GM18873 (cell line): ENCODE measurements around the gene PCSK4.

Experiments used
- ATAC-seq: cut with Tn5 transposase; IDR thresholded peaks from one replicate; pipeline ENCODE4 v1.9.1; 2021; ENCODE audit warnings: mild to moderate bottlenecking, moderate library complexity, moderate number of reproducible peaks; ENCODE audit not compliant: unreplicated experiment, low FRiP score

The PCSK4 gene

GRCh38 chr19:1472231-1473084 lies 17.7 kb downstream of the PCSK4 start:
- ATAC-seq = no peak

- no peak for ATAC-seq
Observed at GRCh38 chr19:1471515-1472160, 18.5 kb downstream of the PCSK4 start.

GRCh38 chr19:1471010-1471514 lies 19.1 kb downstream of the PCSK4 start:
- no peak for ATAC-seq

- ATAC-seq = no peak
Observed at GRCh38 chr19:1470305-1471009, 19.7 kb downstream of the PCSK4 start.

- no peak for ATAC-seq
Observed at GRCh38 chr19:1470055-1470304, 20.2 kb downstream of the PCSK4 start.

- no peak for ATAC-seq
Observed at GRCh38 chr19:1469255-1470054, 20.7 kb downstream of the PCSK4 start.

GRCh38 chr19:1468821-1469254 lies 21.3 kb downstream of the PCSK4 start:
- ATAC-seq = no peak

- ATAC-seq = no peak
Observed at GRCh38 chr19:1468274-1468820, 21.8 kb downstream of the PCSK4 start.

- no peak for ATAC-seq
Observed at GRCh38 chr19:1467490-1468273, 22.5 kb downstream of the PCSK4 start.

GRCh38 chr19:1467215-1467489 lies 23.0 kb downstream of the PCSK4 start:
- ATAC-seq = no peak

GRCh38 chr19:1466461-1467214 lies 23.5 kb downstream of the PCSK4 start:
- no peak for ATAC-seq

- ATAC-seq = no peak
Observed at GRCh38 chr19:1466018-1466460, 24.1 kb downstream of the PCSK4 start.

- ATAC-seq = no peak
Observed at GRCh38 chr19:1465191-1466016, 24.7 kb downstream of the PCSK4 start.

GRCh38 chr19:1461862-1462261 lies 28.3 kb downstream of the PCSK4 start:
- ATAC-seq = no peak

GRCh38 chr19:1460033-1460995 lies 29.8 kb downstream of the PCSK4 start:
- no peak for ATAC-seq

GRCh38 chr19:1459479-1459878 lies 30.7 kb downstream of the PCSK4 start:
- no peak for ATAC-seq

- no peak for ATAC-seq
Observed at GRCh38 chr19:1457892-1458291, 32.3 kb downstream of the PCSK4 start.
